C4-2B (cell line): ENCODE data around the gene ZDHHC9.

Experiments
- H3K27ac ChIP-seq: fragments of 450-650 bp; 2 replicates; pipeline ENCODE4 v1.5.1; 2017
- CTCF ChIP-seq: fragments of 450-650 bp; conservative IDR thresholded peaks from 2 replicates; pipeline ENCODE4 v1.5.1; 2017; ENCODE audit warnings: mild to moderate bottlenecking
- ZFX ChIP-seq: fragments of 450-650 bp; IDR thresholded peaks from 2 replicates; pipeline ENCODE4 v1.6.1; 2017

The ZDHHC9 gene

GRCh38 chrX:129798888-129799287, 44.8 kb downstream of the ZDHHC9 start:
- no peak overlapping the region for H3K27ac ChIP-seq
- no peak for TF ChIP-seq ZFX
- TF ChIP-seq CTCF, result no peak

GRCh38 chrX:129798456-129798855, 45.2 kb downstream of the ZDHHC9 start:
- TF ChIP-seq CTCF (no peak), ZFX (no peak)
- H3K27ac ChIP-seq, result no peak overlapping the region

GRCh38 chrX:129797251-129797906, 46.3 kb downstream of the ZDHHC9 start:
- H3K27ac ChIP-seq, result no peak overlapping the region
- TF ChIP-seq CTCF (no peak), ZFX (no peak)

- no peak overlapping the region for H3K27ac ChIP-seq
- TF ChIP-seq CTCF (no peak), ZFX (no peak)
Observed at GRCh38 chrX:129795584-129795983, 48.1 kb downstream of the ZDHHC9 start.

- H3K27ac ChIP-seq, result no peak overlapping the region
- no peak for TF ChIP-seq ZFX
- TF ChIP-seq CTCF, result no peak
Observed at GRCh38 chrX:129793604-129794191, 50.0 kb downstream of the ZDHHC9 start.

- TF ChIP-seq CTCF, result no peak
- TF ChIP-seq ZFX, result no peak
- no peak overlapping the region for H3K27ac ChIP-seq
Observed at GRCh38 chrX:129792586-129793291, 50.9 kb downstream of the ZDHHC9 start.

- TF ChIP-seq ZFX (no peak), CTCF (no peak)
- H3K27ac ChIP-seq, result no peak overlapping the region
Observed at GRCh38 chrX:129791961-129792570, 51.6 kb downstream of the ZDHHC9 start.
